KBM-7 (cell line): Measurements from ENCODE around the gene UFSP1.
A peak's percentile ranks its signal among the peaks of the same experiment; 100 is the strongest.
"Not testable (repeated sequence)": the region's sequence is repeated elsewhere in the genome, so short reads cannot be mapped to it uniquely, and the experiment has no call there.

Experiments
- DNase-seq: peaks from one replicate; pipeline ENCODE4 v3.0.0-alpha.2; 2015
- in situ Hi-C: fragments of 300-500 bp; cut with MboI; formaldehyde crosslinking; loops from 2 replicates; pipeline ENCODE4 v1.14.3; 2020; ENCODE audit warnings: low sequenced_read_pairs, low pct_unique_long_range_greater_than_20kb, mixed read lengths

The UFSP1 gene

DNA sequence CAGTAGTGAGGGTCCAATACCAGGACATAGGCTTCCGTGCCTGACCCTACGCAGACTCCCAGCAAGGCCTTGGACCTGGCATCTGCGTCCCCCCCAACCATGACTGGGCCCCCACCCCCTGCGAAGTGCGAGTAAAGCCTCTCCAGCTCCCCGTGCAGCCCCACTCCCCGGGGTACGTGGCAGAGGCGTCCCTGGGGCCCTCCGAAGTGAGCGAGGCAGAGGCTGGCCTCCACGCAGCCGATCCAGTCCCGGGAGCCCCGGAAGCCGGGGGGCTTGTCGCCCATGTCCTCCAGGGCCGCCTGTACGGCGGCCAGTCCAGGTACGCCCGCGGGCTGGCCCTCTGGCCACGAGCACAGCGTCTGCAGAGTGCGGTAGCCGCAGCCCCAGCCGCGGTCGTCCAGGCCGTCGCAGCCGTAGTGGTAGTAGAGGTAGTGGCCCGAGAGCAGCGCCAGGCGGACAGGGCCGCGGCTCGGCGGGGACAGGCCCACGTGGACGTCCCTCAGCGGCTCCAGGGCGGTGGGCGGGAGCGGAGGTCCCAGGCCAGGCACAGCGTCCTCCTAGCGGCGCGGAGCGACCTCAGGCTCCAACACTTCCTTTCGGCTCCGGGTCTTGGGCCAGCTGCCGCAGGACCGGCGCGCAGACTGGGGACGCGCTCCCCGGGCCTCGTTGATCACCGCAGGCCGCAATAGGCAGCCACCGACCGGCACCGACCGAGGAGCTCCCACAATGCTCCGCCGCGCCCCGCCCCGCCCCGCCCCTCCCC, at the start of gene UFSP1:
UFSP1 (minus strand) TSS at position 728 of the 763 bp plus-strand sequence; CDS start at position 284, 444 bp downstream.
- peak; percentile 71 for DNase-seq
- in situ Hi-C loops, result no loop called here

DNA sequence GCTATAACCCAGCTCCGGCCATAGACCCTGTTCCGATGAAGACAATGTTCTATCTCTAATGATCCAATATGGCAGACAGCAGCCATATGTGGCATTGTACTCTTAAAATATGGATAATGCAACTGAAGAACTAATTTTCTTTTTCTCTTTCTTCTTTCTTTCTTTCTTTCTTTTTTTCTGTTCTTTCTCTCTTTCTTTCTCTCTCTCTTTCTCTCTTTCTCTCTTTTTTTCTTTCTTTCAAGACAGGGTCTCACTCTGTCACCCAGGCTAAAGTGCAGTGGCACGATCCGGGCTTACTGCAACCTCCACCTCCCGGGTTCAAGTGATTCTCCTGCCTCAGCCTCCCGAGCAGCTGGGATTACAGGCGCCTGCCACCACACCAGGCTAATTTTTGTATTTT, 46.7 kb upstream of the UFSP1 start:
- in situ Hi-C loops, DNase-seq: not testable (repeated sequence)

DNA sequence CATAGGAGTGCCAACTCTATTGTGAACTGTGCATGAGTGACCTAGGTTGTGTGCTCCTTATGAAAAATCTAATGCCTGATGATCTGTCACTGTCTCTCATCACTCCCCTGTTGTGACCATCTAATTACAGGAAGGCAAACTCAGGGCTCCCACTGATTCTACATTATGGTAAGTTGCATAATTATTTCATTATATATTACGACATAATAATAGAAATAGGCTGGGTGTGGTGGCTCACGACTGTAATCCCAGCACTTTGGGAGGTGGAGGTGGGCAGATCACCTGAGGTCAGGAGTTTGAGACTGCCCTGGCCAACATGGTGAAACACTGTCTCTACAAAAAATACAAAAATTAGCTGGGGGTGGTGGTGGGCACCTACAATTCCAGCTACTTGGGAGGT, 45.9 kb upstream of the UFSP1 start:
- DNase-seq, in situ Hi-C loops: not testable (repeated sequence)

DNA sequence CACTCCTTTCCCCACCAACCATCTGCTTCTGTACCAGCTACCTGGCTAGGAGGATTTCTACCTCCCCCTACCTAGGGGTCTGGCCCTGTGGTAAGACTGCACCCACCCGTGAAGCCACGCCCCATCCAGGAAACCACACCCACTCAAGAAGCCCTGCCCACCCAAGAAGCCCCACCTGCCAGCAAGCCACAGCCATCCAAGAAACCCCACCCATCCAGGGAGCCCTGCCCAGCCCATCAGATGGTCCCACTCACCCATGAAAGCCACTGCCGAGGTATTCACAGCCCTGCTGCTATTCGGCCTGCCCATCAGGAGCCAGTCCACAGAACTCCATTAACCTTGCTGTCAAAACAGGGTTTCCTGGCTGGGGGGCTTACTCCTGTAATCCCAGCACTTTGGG, 44.2 kb upstream of the UFSP1 start:
- in situ Hi-C loops, result no loop called here
- no peak for DNase-seq

DNA sequence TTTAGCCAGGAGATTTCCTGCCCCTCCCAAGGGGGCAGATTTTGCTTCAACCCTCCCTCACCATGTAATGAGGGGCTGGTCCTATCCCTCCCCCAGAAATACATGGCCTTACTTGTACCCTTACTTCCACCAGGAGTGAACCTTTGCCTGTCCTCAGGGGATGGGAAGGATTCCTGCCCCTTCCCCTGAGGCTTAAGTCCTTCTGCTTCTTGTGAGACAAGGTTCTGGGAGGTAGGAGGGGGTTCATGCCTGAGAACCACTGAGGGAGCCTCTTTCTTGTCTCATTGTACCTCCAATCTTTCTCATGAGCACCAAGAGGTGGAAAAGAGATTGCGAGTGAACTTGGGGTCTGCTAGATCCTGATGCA, 40.3 kb upstream of the UFSP1 start:
- in situ Hi-C loops, result no loop called here
- no peak for DNase-seq

DNA sequence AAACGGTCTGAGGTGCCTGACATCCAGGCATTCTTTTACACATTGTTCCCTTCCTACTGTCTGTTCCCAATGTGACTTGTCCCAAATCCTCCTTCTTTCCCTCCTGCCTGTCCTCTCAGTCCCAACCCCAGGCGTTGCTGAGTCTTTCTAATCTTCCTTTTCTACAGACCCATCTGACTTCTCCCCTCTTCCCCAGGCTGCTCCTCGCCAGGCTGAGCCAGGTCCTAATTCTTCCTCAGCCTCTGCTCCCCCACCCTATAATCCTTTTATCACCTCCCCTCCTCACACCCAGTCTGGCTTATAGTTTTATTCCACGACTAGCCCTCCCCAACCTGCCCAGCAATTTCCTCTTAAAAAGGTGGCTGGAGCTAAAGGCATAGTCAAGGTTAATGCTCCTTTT, 34.1 kb upstream of the UFSP1 start:
- DNase-seq, result not testable (repeated sequence)

DNA sequence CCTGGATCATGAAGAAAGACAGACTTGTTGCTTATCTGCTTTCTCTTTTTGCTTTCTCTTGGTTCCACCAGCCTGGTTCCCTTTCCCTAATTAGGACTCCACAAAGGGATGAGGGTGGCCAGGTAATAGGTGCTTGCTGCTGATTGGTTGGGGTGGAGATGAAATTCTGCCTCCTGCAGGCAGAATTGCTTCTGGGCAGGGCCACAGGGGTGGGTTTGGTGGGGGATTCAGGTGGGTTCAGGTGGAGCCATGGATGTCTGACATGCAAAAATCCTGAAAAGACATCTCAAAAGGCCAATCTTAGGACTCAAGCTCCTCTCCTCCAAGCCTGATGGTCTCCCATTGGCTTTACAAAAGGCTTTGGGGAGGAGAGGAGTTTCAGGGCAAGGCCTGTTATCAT, 31.5 kb upstream of the UFSP1 start:
- DNase-seq, result no peak
- in situ Hi-C loops, result no loop called here

More for the DNA sequence above, 34.1 kb upstream of the UFSP1 start:
- in situ Hi-C loops, result not testable (repeated sequence)

DNA sequence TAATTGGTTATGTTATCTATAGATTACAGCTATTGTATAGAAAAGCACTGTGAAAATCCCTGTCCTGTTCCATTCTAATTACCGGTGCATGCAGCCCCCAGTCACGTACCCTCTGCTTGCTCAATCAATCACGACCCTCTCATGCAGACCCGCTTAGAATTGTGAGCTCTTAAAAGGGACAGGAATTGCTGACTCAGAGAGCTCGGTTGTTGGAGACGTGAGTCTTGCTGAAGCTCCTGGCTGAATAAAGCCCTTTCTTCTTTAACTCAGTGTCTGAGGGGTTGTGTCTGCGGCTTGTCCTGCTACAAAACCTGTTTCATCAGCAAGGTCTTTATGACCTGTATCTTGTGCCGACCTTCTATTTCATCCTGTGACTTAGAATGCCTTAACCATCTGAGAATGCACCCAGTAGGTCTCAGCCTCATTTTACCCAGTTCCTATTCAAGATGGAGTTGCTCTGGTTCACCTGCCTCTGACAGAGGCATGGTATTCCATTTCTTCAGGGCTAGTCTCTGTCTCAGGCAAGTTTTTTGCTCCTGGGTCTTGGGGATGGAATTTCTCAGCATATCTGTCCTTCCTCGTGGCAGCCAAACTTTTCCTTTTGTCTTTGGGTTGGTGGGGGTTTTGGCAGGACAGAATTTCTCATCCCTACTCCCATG, 30.4 kb upstream of the UFSP1 start:
- in situ Hi-C loops, DNase-seq: not testable (repeated sequence)

DNA sequence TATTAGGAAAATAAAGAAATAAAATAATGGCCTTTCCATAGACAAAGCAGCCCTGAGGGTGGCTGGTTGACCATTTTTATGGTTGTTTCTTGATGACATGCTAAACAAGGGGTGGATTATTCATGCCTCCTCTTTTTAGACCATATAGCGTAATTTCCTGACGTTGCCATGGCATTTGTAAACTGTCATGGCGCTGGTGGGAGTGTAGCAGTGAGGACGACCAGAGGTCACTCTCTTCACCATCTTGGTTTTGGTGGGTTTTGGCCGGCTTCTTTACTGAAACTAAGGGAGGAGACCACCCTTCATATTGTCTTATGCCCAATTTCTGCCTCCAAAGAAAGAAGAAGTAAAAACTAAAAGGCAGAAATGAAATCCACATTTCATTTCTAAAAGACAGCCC, 29.8 kb upstream of the UFSP1 start:
- in situ Hi-C loops, DNase-seq: not testable (repeated sequence)

DNA sequence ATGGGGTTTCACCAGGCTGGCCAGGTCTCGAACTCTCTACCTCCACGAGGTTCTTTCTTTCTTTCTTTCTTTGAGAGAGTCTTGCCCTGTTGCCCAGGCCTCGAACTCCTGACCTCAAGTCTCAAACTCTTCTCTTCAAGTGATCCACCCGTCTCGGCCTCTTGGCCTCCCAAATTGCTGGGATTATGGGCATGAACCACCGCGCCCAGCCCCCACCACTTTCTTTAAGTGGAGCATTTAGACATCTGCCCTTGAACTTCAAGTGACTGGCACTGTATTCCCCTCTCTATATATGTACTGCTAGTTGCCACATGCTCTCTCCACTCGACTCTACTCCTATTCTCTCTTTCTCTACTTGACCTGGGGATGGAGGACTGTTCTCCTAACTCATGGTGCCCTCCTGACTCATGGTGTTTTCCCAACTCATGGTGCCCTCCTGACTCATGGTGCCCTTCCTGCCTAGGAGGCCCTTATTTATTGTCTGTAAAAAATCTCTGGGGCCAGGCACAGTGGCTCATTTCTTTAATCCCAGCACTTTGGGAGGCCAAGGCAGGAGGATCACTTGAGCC, 25.4 kb upstream of the UFSP1 start:
- in situ Hi-C loops, result no loop called here
- no peak for DNase-seq

DNA sequence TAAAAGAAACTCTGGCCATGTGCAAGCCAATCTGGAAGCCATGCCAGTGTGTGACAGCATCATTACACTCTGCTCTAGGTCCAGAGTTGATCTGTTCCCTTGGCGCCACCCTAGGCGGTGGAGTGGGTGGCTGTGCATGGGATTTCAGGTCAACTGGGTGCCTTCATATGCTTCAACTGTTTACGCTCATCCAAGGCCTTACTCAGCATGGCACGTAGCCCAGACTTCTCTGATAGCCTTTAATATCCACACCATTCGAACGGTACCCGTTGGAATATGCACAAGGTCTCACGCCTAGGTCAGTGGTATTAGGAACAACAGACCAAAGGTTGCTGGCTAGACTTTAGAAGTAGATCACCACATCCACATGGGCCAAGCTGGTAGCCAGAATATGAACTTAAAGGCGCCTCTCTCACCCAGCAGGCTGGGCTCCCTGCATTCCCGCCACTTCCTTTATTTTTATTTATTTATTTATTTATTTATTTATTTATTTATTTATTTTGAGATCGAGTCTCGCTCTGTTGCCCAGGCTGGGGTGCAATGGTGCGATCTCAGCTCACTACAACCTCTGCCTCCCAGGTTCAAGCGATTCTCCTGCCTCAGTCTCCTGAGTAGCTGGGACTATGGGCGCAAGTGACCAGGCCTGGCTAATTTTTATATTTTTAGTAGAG, 24.8 kb upstream of the UFSP1 start:
- no peak for DNase-seq
- in situ Hi-C loops, result no loop called here

DNA sequence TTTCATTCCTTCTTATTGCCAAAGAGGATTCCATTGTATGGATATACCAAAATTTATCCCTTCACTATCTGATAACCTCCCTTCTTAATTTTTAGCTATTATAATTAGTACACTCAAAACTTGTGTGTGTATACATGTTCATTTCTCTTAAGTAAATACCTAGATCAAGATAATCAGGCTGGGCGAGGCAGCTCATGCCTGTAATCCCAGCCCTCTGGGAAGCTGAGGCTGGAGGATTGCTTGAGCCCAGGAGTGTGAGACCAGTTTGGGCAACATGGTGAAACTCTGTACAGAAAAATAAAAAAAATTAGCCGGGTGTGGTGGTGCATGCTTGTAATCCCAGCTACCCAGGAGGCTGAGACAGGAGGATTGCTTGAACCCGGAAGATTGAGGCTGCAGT, 22.0 kb upstream of the UFSP1 start:
- in situ Hi-C loops, result no loop called here
- no peak for DNase-seq

DNA sequence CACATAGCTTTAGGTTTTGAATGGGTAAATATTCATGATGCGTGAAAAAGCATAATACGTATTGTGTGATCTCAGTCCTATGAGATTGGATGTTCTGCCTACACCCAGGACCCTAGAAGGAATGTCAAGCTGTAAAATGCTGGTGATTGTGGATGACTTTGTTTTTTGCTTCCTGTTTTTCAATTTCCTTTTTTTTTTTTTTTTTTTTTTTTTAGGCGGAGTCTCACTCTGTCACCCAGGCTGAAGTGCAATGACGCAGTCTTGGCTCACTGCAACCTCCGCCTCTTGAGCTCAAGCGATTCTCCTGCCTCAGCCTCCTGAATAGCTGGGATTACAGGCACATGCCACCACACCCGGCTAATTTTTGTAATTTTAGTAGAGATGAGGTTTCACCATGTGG, 20.9 kb upstream of the UFSP1 start:
- DNase-seq, result peak; percentile 85
- in situ Hi-C loops, result not testable (repeated sequence)

DNA sequence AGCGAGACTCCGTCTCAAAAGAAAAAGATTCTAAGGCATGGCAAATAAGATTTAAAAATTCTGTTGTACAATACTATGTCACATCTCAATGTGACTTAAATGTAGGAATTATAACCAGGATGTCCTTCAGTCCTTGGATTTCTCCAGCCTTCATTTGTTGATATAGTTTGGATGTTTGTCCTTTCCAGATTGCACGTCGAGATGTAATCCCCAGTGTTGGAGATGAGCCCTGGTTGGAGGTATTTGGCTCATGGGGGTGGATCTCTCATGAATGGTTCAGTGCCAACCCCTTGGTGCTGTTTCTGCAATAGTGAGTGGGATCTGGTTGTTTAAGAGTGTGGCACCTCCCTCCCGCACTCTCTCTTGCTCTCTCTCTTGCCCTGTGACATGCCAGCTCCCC, 19.0 kb upstream of the UFSP1 start:
- no peak for DNase-seq
- in situ Hi-C loops, result no loop called here

DNA sequence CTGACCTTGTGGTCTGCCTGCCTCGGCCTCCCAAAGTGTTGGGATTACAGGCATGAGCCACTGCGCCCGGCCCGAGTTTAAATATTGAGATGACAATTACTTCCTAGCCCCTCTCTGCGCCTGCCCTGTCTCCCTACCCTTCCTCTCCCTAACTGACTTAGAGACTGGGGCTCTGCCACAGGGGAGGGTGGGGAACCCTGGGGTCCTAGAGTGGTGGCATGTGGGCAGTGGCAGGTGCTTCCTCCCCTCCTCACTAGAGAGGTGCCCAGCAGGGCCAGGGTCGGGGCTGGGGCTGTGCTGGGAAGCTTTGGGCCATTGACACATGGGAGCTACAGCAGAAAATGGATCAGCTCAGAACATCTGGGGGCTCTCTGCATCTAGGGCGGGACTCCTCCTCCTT, 13.1 kb upstream of the UFSP1 start:
- in situ Hi-C loops, result no loop called here
- DNase-seq, result no peak

DNA sequence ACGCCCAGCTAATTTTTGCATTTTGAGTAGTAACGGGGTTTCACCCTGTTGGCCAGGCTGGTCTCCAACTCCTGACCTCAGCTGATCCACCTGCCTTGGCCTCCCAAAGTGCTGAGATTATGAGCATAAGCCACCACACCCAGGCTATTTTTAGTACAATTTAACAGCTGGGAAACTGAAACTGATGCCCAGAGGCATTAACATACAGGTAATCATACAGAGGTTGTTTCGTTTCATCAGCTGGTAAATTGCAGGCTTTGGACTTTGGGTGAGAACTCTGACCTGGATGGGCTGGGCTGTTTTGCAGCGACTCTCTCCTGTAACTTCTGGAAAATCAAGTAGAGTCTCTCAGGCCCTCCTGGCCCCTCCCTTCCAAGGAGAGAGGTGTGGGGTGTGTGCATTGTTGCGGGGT, 12.4 kb upstream of the UFSP1 start:
- DNase-seq, result no peak
- in situ Hi-C loops, result no loop called here

DNA sequence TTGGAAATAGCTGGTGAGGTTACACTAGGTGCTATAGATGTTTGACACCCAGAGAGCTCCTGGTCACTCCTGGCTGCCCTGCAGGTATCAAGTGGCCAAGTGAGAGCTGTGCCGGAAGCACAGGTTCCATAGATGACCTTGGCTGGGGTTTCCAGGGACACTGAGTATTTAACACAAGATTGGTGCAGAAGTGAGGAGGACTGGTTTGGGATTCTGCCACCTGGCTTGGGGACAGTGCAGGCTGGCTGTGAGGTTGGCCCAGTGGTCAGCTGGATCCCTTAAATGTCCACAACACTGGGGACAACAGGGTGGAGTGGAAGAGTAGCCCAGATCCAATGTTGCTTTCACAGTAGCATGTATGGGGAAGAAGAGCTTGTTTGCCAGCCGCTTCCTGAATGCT, 11.5 kb upstream of the UFSP1 start:
- in situ Hi-C loops, result no loop called here

DNA sequence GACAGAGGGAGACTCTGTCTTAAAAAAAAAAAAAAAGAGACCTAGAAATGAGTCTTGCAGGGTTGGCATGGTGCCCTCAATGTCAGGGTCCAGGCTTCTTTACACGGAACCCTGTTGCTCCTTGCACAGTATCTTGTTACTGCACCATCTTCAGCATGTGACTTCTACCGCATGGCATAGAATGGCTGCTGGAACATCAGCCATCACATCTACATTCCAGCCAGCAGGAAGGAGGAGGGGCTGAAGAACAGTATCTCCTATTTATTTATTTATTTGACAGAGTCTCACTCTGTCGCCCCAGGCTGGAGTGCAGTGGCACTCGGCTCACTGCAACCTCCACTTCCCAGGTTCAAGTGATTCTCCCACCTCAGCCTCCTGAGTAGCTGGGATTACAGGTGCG, 9.9 kb upstream of the UFSP1 start:
- in situ Hi-C loops, result no loop called here
- no peak for DNase-seq

More for the DNA sequence above, 11.5 kb upstream of the UFSP1 start:
- no peak for DNase-seq

DNA sequence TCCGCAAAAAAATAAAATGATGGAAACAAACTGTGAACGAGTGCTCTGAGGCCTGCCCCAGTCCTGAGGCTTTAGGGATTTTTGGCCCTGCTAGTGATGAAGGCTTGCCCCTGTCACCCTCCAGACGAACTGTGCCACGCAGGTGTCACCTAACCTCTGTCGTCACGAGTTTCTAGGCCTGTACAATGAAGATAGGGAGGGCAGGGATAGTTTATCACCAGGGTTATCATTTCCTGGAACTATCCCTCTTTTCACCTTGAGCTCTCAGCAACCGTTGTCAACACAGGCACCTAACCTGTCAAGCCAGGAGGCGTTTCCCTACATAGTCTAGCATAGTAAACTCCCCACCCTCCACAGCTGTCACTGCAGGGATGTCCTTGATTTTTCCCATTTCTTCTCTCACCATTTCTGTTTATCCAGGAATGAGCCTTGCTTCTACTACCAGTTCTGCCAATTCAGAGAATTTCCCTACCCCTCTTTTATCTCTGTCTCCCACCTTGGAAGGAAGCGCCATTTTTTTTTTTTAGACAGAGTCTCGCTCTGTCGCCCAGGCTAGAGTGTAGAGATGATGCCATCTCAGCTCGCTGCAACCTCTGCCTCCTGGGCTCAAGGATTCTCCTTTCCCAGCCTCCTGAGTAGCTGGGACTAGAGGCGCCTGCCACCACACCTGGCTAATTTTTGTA, 8.4 kb upstream of the UFSP1 start:
- DNase-seq, result no peak
- in situ Hi-C loops, result no loop called here
